Measurements from ENCODE around the gene RHOT2. TPM values are rescaled to one million over a fixed set of nuclear protein-coding genes. Genes with fewer than 3 reads are reported as not detected.

RHOT2 gene
- total and polyA plus RNA-seq, 3 donors from 2014 or later: 77.7 to 176 (median 157) TPM

DNA sequence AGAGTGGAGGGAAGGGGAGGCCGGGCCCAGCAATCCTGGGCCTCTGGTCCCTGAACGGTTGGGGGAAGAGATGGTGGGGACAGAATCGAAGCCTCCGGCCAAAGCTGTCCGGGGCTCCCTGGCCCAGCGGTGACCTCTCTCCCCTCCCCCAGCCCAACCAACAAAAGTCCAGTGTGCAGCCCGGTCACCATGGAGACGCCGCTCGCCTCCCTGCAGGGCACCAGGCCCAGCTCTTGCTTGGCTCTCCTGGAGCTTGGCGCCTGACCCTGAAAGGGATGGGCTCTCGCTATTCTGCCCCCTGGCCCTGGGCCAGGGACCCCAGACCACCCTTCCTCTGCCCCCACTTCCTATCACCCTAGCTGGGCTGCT lies 48.3 kb downstream of the RHOT2 start:
- Histone ChIP-seq H3K27ac (no peak overlapping the region), H3K9me3 (no peaks in the 10 kb centered on the region), H3K4me1 (peaks cover 24% of the 10 kb centered on the region), H3K36me3 (ENCODE audit: low read depth, missing control alignments) (no peaks in the 10 kb centered on the region), H3K4me3 (no peak overlapping the region), H3K27me3 (no peaks in the 10 kb centered on the region)
- intact Hi-C loops (cut with DNase I; ENCODE audit: low total_unique reads): no loop called here
- peak; percentile 80 for DNase-seq
- WGBS, 2 donors: 22 to 30% methylated on average over 11 to 12 of the region's 12 CpGs
- TF ChIP-seq, protein P1, sequence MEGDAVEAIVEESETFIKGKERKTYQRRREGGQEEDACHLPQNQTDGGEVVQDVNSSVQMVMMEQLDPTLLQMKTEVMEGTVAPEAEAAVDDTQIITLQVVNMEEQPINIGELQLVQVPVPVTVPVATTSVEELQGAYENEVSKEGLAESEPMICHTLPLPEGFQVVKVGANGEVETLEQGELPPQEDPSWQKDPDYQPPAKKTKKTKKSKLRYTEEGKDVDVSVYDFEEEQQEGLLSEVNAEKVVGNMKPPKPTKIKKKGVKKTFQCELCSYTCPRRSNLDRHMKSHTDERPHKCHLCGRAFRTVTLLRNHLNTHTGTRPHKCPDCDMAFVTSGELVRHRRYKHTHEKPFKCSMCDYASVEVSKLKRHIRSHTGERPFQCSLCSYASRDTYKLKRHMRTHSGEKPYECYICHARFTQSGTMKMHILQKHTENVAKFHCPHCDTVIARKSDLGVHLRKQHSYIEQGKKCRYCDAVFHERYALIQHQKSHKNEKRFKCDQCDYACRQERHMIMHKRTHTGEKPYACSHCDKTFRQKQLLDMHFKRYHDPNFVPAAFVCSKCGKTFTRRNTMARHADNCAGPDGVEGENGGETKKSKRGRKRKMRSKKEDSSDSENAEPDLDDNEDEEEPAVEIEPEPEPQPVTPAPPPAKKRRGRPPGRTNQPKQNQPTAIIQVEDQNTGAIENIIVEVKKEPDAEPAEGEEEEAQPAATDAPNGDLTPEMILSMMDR (IDR thresholded peaks at IDR 0.05): no peak
- TF ChIP-seq POLR2A (IDR thresholded peaks at IDR 0.05): no peak

DNA sequence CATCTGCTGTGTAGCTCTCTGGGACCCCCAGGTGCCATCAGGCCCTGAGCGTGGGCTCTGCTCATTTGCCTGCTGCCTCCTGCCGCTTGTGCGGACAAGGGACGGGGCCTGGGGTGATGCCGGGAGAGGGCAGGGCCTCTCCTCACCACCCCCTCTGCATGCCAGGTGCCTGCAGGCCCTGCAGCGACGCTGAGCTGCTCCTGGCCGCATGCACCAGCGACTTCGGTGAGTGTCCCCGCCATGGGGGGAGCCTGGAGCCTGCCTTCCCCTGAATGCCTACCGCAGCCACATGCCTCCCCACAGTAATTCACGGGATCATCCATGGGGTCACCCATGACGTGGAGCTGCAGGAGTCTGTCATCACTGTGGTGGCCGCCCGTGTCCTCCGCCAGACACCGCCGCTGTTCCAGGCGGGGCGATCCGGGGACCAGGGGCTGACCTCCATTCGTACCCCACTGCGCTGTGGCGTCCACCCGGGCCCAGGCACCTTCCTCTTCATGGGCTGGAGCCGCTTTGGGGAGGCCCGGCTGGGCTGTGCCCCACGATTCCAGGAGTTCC lies 48.9 kb downstream of the RHOT2 start:
- TF ChIP-seq, protein P1 (IDR thresholded peaks at IDR 0.05): no peak
- TF ChIP-seq POLR2A (IDR thresholded peaks at IDR 0.05): no peak
- Histone ChIP-seq H3K36me3 (ENCODE audit: low read depth, missing control alignments) (no peaks in the 10 kb centered on the region), H3K4me1 (peaks cover 29% of the 10 kb centered on the region), H3K9me3 (no peaks in the 10 kb centered on the region), H3K4me3 (no peak overlapping the region), H3K27me3 (no peaks in the 10 kb centered on the region), H3K27ac (no peak overlapping the region)
- WGBS, 2 donors: 90 to 97% methylated on average over 11 to 29 of the region's 29 CpGs
- no peak for DNase-seq
- intact Hi-C loops (cut with DNase I; ENCODE audit: low total_unique reads): no loop called here

DNA sequence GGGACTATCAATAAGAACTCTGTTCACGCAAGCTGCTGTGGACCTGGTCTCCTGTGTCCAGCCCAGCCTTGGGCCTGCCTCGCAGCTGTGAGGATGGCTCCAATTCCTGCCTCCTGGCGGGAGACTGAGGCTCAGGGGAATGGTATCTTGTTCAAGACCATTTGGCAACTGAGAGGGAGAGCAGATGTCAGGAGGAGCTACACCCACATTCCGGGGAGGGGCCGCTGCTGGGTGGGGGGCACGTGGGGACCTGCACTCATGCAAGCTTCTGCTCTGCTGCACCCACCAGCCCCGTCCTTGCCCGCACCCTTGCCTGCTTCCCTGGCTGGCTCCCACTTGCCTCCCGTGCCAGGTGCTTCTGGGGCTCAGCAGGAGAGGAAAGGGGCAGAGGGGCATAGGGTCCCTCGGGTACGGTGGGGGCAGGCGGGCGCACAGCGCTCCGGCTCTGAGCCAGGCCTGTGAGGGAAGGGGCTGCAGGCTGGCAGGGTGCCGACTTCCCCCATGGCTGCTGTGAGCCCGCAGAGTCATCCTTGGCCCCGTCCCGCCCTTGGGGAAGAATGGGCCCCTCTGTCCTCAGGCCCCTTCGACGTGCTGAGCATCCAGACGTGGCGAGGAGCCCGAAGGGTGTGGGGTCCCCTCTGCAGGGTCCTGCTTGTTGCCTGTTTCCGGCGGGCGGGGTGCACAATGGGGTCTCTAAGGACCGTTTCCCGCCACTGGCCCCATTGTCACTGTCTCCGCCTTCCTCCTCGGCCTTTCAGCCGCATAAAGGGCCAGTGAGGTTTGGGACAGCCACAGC lies 49.7 kb downstream of the RHOT2 start:
- intact Hi-C loops (cut with DNase I; ENCODE audit: low total_unique reads): no loop called here
- TF ChIP-seq POLR2A (IDR thresholded peaks at IDR 0.05): no peak
- TF ChIP-seq, protein P1 (IDR thresholded peaks at IDR 0.05): no peak
- H3K4me1 ChIP-seq: peaks cover 30% of the 10 kb centered on the region
- DNase-seq: no peak
- no peaks in the 10 kb centered on the region for H3K27me3 ChIP-seq
- no peak overlapping the region for H3K27ac ChIP-seq
- no peaks in the 10 kb centered on the region for H3K36me3 ChIP-seq (ENCODE audit: low read depth, missing control alignments)
- no peak overlapping the region for H3K4me3 ChIP-seq
- WGBS, 2 donors: 83% methylated on average over 14 to 32 of the region's 32 CpGs
- H3K9me3 ChIP-seq: no peaks in the 10 kb centered on the region

DNA sequence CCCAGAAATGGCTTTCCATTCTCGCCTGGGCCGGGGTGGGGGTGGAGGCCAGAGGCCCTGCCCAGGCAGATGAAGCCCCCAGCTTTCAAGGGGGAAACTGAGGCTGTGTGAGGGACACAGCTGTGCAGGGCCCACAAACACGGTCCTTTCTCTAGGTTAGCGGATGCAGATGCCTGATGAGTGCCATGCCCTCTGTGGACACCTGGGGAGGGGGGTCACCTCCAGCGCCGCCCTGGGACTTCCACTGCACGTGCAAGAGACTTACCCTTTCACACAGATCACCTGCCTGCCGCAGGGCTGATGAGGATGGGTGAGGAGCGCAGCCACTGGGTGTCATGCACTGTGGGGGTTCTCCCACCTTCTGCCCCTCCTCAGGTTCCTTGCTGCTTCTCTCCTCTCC lies 50.5 kb downstream of the RHOT2 start:
- Histone ChIP-seq H3K36me3 (ENCODE audit: low read depth, missing control alignments) (no peaks in the 10 kb centered on the region), H3K27me3 (no peaks in the 10 kb centered on the region), H3K9me3 (no peaks in the 10 kb centered on the region), H3K4me1 (peaks cover 30% of the 10 kb centered on the region), H3K27ac (no peak overlapping the region), H3K4me3 (no peak overlapping the region)
- TF ChIP-seq, protein P1 (IDR thresholded peaks at IDR 0.05): no peak
- no peak for TF ChIP-seq POLR2A (IDR thresholded peaks at IDR 0.05)
- DNase-seq: no peak
- intact Hi-C loops (cut with DNase I; ENCODE audit: low total_unique reads): no loop called here
- WGBS, 2 donors: 88 to 93% methylated on average over 5 to 9 of the region's 9 CpGs

All from testis (tissue), 3 donors.